Choroid plexus epithelial cell (primary cell): ENCODE results near the gene ANO10.

ENCODE experiments used
- DNase-seq: peaks from one replicate; pipeline ENCODE4 v3.0.0-alpha.2; 2010; ENCODE audit warnings: low read depth
- H3K4me3 ChIP-seq: 2 replicates; pipeline ENCODE4 v1.5.1; 2011; ENCODE audit warnings: low read depth, mild to moderate bottlenecking, control low read depth, low read length, moderate library complexity
- TF ChIP-seq, protein P1 (sequence below): conservative IDR thresholded peaks from 2 replicates; pipeline ENCODE4 v1.5.1; 2011; ENCODE audit warnings: low read depth, mild to moderate bottlenecking, control low read depth, inconsistent platforms, low read length, moderate library complexity

ANO10 gene

DNA sequence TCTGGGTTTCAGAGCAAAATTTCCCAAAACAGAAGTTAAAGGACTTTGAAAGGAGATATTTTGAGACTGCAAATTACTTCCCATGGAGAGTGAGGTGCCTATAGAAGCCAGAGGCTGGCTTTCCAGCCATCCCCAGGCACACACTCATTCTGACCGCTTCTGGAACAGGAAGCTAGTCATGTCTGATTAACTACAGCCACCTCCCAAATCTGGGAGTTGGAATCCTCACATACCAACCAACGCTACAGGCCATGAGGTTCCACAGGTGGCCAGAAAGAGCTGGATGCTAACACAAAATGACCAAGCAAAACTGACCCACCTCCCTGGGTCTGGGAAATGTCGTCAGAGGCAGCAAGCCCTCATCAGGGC lies 248.3 kb downstream of the ANO10 start:
- peak; percentile 25 for DNase-seq
- H3K4me3 ChIP-seq = no peak overlapping the region
- TF ChIP-seq, protein P1, sequence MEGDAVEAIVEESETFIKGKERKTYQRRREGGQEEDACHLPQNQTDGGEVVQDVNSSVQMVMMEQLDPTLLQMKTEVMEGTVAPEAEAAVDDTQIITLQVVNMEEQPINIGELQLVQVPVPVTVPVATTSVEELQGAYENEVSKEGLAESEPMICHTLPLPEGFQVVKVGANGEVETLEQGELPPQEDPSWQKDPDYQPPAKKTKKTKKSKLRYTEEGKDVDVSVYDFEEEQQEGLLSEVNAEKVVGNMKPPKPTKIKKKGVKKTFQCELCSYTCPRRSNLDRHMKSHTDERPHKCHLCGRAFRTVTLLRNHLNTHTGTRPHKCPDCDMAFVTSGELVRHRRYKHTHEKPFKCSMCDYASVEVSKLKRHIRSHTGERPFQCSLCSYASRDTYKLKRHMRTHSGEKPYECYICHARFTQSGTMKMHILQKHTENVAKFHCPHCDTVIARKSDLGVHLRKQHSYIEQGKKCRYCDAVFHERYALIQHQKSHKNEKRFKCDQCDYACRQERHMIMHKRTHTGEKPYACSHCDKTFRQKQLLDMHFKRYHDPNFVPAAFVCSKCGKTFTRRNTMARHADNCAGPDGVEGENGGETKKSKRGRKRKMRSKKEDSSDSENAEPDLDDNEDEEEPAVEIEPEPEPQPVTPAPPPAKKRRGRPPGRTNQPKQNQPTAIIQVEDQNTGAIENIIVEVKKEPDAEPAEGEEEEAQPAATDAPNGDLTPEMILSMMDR = no peak

DNA sequence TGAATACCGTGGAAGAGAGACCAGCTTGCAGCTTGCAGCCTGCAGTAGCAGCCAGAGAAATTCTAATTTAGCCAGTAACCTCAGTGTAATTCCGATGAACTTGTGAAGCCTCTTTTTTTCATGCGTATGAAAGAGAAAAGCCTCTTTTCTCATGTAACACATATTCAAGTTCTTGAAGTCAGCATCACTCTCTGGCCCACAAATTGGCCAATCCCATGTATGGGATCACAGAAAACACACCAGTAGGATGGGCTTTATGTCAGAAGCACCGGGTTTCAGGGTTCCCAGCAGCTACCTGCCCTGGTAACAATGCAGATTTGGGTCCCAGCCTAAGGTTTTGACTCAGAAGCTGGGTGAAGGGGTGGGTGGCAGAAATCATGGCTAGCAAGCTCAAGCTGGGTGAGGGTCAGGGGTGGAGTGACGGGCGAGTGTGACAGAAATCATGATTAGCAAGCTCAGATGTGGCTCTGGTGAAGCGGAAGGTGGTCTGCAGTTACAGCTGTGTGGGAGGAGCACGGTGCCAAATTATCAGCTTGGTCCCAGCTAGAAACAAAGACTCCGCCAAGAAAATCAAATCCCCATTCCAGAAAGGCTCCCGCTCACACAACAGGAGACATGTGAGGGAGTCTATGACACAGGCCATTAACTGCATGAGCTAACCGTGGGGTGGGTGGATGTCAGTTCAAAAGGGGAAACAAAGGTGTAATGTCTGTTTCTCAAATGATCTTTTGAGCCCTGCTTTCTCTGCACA lies 248.8 kb downstream of the ANO10 start:
- no peak overlapping the region for H3K4me3 ChIP-seq
- TF ChIP-seq, protein P1 = no peak
- DNase-seq = no peak

- TF ChIP-seq, protein P1 = no peak
- H3K4me3 ChIP-seq = no peak overlapping the region
- DNase-seq = no peak
These were observed 249.6 kb downstream of the ANO10 start for GRCh38 chr3:43372007-43372740.

GRCh38 chr3:43371494-43371893 lies 250.3 kb downstream of the ANO10 start:
- no peak for DNase-seq
- TF ChIP-seq, protein P1 = no peak
- no peak overlapping the region for H3K4me3 ChIP-seq

DNA sequence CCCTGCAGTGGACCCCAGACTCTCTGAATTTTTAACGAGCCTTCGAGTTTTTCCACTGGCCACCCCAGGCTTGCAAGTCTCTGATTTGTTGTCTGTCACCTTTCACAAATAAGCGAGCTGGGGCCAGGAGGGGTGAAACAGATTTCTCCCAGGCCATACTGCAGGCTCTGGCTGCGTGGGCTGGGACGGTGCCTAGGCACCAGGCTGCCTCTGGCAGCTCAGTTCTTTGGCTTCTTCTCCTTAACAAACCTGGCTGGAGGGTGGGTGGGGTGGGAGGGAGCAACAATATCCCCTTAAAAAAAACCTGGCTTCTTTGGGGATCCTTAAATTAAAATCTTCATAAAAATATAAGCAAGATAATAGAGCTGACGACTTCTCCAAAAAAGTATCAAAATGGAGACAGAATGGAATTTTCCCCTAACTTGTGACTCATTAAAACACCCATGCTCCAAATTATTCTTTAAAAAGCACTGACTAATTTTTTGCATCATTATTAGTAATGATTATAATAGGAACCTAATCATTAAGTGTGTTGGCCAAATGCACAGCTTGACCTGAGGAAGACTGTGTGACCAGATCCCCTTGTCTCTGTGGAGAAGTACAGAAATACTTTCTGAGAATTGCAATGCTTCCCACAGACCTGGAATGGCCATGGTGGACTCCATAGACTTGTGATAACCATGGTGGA lies 251.4 kb downstream of the ANO10 start:
- no peak for DNase-seq
- TF ChIP-seq, protein P1 = no peak
- H3K4me3 ChIP-seq = no peak overlapping the region

DNA sequence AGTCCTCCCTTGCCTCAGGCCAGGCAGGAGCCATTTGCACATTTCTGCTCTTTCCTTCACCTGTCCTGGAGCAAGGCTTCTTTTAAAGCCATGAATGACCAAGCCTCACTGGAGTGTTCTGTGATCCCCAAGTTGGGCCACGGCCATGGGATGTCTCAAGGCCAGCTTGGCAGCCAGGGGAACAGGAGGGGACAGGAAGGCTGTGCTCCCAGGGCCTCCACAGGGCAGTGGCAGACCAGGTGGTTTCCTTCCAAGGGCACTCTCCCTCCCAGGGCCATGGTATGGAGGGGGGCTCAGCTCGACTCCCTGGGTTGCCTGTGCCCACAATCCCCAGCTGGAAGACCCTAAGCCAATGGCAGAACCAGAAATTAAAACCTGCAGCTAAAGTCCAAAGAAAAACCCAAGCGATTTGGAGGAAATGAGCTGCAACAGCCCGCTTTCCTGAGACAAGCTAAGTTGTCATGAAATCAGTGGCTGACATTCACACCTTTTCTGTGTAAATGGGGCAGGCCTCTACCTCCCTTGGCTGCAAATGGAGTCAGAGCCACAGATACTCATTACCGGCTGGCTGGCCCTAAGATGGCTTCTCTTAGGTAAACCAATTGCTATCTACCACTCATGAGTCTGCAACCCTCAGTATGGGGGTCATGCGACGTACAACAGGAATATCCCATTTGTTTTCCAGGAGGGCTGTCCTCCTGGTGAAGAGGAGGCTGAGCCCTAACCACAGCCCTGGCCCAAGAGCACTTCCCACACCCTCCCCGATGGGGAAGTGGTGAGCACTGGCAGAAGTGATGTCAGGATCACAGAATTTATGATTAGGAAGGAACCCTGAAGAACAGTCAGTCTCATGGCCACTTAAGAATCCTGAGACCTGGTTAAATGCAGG lies 252.2 kb downstream of the ANO10 start:
- TF ChIP-seq, protein P1 = no peak
- no peak overlapping the region for H3K4me3 ChIP-seq
- DNase-seq = no peak
